Cardiac muscle cell (in vitro differentiated cells and primary cell): ENCODE data around the gene FHIT. TPM values are rescaled to one million over a fixed set of nuclear protein-coding genes. Genes with fewer than 3 reads are reported as not detected.

ENCODE experiments used
- DNase-seq, 2 donors: peaks; one replicate each; pipeline versions ENCODE4 v3.0.0 to v3.0.0-alpha.2; 2010 to 2017; ENCODE audit warnings: low read depth in 1 of 2, low spot score in 1 of 2
- H3K27ac ChIP-seq: fragments of 200-600 bp; sonication (generic); 2 replicates; pipeline ENCODE4 v1.5.1; 2016
- H3K27me3 ChIP-seq: fragments of 200-600 bp; sonication (generic); 2 replicates; pipeline ENCODE4 v1.6.0; 2016; ENCODE audit warnings: control low read depth
- H3K36me3 ChIP-seq: fragments of 200-600 bp; sonication (generic); 2 replicates; pipeline ENCODE4 v1.5.1; 2016; ENCODE audit warnings: control low read depth
- H3K4me1 ChIP-seq: fragments of 200-600 bp; sonication (generic); 2 replicates; pipeline ENCODE4 v1.8.1; 2017; ENCODE audit warnings: low read depth, mild to moderate bottlenecking, mixed run types
- H3K4me3 ChIP-seq: fragments of 200-600 bp; sonication (generic); 2 replicates; pipeline ENCODE4 v1.5.1; 2016; ENCODE audit warnings: mild to moderate bottlenecking
- H3K9me3 ChIP-seq: fragments of 200-600 bp; sonication (generic); 2 replicates; pipeline ENCODE4 v1.5.1; 2017; ENCODE audit warnings: low read depth, mild to moderate bottlenecking, control low read depth
- polyA plus RNA-seq: library from polyadenylated mRNA; unstranded; fragments of >200 nt; fragmentation: Nextera tagmentation; extraction: Ambion mirVana; gene quantifications from 2 replicates; pipeline ENCODE4 v1.2.1, GENCODE V29; 2016
- total RNA-seq: library from RNA; depleted of rRNA; stranded (reverse); fragments of >200 nt; gene quantifications from 2 replicates; pipeline ENCODE4 v1.2.3, GENCODE V29; 2016
- TF ChIP-seq, protein P1 (sequence below): IDR thresholded peaks from 2 replicates; pipeline ENCODE4 v1.5.1; 2012; ENCODE audit warnings: low read depth, mild to moderate bottlenecking, low read length

Gene FHIT
- total and polyA plus RNA-seq, 2 experiments from 2014 or later, result 6.9 to 12.5 TPM

DNA sequence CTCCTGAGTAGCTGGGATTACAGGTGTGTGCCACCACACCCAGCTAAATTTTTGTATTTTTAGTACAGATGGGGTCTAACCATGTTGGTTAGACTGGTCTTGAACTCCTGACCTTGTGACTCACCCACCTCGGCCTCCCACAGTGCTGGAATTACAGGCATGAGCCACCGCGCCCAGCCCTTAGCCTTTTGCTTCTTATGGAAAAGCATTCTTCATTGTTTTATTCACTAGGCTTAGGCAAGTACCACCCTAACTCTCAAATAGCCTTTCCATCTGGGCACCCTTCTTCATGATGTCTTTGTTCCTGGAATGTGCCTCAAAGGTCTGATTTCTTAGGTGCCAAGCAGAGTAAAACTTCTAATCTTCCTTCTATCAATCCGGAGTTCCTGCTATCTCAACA, 641.8 kb downstream of the FHIT start:
- no peak for DNase-seq
- H3K9me3 ChIP-seq, result no peaks in the 10 kb centered on the region
- no peak overlapping the region for H3K27ac ChIP-seq
- H3K36me3 ChIP-seq, result no peaks in the 10 kb centered on the region
- H3K4me1 ChIP-seq, result no peaks in the 10 kb centered on the region
- no peaks in the 10 kb centered on the region for H3K27me3 ChIP-seq
- no peak overlapping the region for H3K4me3 ChIP-seq
- TF ChIP-seq, protein P1, sequence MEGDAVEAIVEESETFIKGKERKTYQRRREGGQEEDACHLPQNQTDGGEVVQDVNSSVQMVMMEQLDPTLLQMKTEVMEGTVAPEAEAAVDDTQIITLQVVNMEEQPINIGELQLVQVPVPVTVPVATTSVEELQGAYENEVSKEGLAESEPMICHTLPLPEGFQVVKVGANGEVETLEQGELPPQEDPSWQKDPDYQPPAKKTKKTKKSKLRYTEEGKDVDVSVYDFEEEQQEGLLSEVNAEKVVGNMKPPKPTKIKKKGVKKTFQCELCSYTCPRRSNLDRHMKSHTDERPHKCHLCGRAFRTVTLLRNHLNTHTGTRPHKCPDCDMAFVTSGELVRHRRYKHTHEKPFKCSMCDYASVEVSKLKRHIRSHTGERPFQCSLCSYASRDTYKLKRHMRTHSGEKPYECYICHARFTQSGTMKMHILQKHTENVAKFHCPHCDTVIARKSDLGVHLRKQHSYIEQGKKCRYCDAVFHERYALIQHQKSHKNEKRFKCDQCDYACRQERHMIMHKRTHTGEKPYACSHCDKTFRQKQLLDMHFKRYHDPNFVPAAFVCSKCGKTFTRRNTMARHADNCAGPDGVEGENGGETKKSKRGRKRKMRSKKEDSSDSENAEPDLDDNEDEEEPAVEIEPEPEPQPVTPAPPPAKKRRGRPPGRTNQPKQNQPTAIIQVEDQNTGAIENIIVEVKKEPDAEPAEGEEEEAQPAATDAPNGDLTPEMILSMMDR, result no peak

DNA sequence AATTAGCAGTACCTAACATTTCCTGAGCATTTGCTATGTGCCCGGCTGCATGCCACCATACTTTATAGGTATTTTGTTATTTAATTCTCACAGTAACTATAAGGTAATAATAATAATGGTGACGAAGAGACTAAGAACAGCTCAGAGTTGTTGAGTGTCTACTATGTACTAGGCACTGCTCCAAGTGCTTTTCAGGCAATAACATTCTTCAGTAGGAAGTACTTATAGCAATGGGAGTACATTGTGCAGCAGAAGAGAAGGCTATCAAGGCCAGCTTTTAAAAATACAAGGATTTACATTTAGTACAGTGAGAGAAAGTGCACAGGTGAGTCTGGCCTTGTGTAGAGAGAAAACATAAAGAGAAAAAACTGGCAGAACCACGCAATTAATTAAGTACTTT, 647.4 kb downstream of the FHIT start:
- no peak overlapping the region for H3K27ac ChIP-seq
- H3K36me3 ChIP-seq, result no peaks in the 10 kb centered on the region
- H3K4me3 ChIP-seq, result no peak overlapping the region
- TF ChIP-seq, protein P1, result no peak
- H3K9me3 ChIP-seq, result no peaks in the 10 kb centered on the region
- H3K4me1 ChIP-seq, result no peaks in the 10 kb centered on the region
- H3K27me3 ChIP-seq, result no peaks in the 10 kb centered on the region
- DNase-seq, result no peak

DNA sequence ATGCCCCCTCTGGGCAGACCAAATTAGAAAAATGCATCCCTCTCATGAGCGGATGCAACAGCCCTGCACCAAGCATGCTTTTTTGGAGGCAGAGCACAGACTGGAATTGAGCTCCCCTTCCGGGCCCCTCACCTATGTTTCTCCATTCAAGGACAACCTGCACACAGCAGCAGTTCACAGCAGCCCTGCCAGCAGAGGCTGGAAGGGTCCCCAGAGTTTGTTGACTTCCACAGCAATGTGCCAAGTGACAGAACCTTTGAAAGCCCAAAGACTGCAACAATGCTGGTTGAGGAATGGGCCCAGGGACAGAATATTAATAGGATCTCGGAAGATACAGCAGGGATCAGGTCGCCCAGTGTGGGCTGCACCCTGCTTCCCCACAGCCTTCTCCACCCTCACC, 650.4 kb downstream of the FHIT start:
- DNase-seq, result no peak
- H3K4me1 ChIP-seq, result no peaks in the 10 kb centered on the region
- no peaks in the 10 kb centered on the region for H3K27me3 ChIP-seq
- no peaks in the 10 kb centered on the region for H3K9me3 ChIP-seq
- H3K27ac ChIP-seq, result no peak overlapping the region
- TF ChIP-seq, protein P1, result no peak
- H3K4me3 ChIP-seq, result no peak overlapping the region
- no peaks in the 10 kb centered on the region for H3K36me3 ChIP-seq

DNA sequence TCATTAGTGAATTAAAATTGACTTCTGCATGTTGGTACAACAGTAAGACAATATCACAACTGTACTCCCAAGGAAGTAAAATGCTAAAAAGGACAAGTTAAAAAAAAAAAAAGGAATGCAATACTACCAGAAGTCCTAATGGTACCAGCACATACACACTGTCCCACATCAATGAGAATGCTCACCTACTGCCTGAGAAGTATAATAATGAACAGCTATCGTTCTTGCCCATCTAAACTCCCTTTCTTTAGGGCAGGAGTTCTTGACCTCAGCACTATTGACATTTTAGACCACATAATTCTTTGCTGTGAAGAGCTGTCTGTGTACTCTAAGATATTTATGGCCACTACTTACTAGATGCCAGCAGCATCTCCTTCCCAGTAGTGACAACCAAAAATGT, 651.7 kb downstream of the FHIT start:
- no peak overlapping the region for H3K27ac ChIP-seq
- H3K27me3 ChIP-seq, result no peaks in the 10 kb centered on the region
- H3K4me1 ChIP-seq, result no peaks in the 10 kb centered on the region
- DNase-seq, result no peak
- no peaks in the 10 kb centered on the region for H3K9me3 ChIP-seq
- no peak overlapping the region for H3K4me3 ChIP-seq
- no peaks in the 10 kb centered on the region for H3K36me3 ChIP-seq
- TF ChIP-seq, protein P1, result no peak

DNA sequence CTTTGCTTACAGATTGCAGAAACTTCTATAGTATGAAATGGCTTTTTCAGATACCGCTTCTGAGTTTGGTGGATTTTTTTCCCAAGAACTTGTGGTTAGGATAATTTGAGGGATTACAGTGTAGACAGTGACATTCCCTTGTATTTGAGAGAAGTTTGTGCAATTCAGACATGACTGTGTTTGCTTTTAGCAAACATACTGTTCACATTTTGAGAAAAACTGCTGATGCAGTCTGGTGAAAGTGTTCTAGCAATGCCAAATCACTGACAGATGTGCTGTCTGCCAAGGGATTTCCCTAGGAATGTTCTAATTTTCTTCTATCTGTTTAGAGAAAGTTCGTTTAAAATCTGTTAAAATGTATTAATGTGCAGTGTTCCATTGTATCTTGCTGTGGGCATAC, 652.6 kb downstream of the FHIT start:
- no peaks in the 10 kb centered on the region for H3K27me3 ChIP-seq
- no peaks in the 10 kb centered on the region for H3K4me1 ChIP-seq
- H3K9me3 ChIP-seq, result no peaks in the 10 kb centered on the region
- no peak overlapping the region for H3K27ac ChIP-seq
- H3K36me3 ChIP-seq, result no peaks in the 10 kb centered on the region
- TF ChIP-seq, protein P1, result no peak
- no peak for DNase-seq
- no peak overlapping the region for H3K4me3 ChIP-seq

DNA sequence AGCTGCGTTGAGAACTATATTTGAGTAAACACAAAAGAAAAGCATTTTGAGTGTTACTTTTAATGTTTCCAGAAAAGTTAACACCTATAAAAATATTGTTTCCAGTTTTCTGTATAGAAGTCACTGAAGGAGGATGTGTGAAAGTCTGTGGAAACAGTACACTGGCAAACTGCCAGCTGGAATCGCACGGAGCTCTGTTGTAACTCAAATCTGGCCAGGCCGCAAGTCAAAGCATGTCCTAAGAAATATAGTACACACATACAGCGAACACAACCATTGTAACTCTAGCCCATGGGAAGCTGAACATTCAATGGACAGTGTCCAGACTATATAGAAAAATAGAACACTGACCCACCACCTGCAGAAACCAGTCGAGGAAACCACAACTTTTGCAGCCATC, 657.2 kb downstream of the FHIT start:
- Histone ChIP-seq H3K4me3 (no peak overlapping the region), H3K27me3 (peaks cover 3% of the 10 kb centered on the region), H3K9me3 (no peaks in the 10 kb centered on the region), H3K36me3 (no peaks in the 10 kb centered on the region), H3K4me1 (no peaks in the 10 kb centered on the region), H3K27ac (no peak overlapping the region)
- DNase-seq, result peak; percentile 31 to 73
- TF ChIP-seq, protein P1, result no peak
